ENCODE data around the gene GYPC. TPM values are rescaled to one million over a fixed set of nuclear protein-coding genes. Genes with fewer than 3 reads are reported as not detected.
"Not testable (repeated sequence)": the region's sequence is repeated elsewhere in the genome, so short reads cannot be mapped to it uniquely, and the experiment has no call there.

Gene GYPC
- total RNA-seq, 1 experiment from 2014 or later = 156 TPM

GRCh38 chr2:126645211-126645618, 10.7 kb upstream of the GYPC start:
- Histone ChIP-seq H3K27me3 (ENCODE audit: low read length) (no peaks in the 10 kb centered on the region), H3K9me2 (replicated peaks; ENCODE audit: insufficient read depth, low read length) (no peaks in the 10 kb centered on the region), H3K9ac (ENCODE audit: low read length) (no peak overlapping the region), H3K4me2 (ENCODE audit: low read depth, low read length, poor library complexity, severe bottlenecking) (no peak overlapping the region), H3K79me2 (ENCODE audit: low read length) (no peaks in the 10 kb centered on the region), H3K4me3 (ENCODE audit: low read length) (no peak overlapping the region), H3K36me3 (ENCODE audit: insufficient read depth, low read length) (no peaks in the 10 kb centered on the region), H2AFZ (ENCODE audit: low read length) (peak overlapping the region; percentile 18; the same call in 1 of the 2 replicates), H4K20me1 (ENCODE audit: insufficient read depth, low read depth, low read length) (no peaks in the 10 kb centered on the region), H3K27ac (ENCODE audit: low read length) (no peak overlapping the region), H3K9me3 (ENCODE audit: low read length) (no peaks in the 10 kb centered on the region), H3K4me1 (ENCODE audit: low read length) (peaks cover 7% of the 10 kb centered on the region)
- DNase-seq = no peak

DNA sequence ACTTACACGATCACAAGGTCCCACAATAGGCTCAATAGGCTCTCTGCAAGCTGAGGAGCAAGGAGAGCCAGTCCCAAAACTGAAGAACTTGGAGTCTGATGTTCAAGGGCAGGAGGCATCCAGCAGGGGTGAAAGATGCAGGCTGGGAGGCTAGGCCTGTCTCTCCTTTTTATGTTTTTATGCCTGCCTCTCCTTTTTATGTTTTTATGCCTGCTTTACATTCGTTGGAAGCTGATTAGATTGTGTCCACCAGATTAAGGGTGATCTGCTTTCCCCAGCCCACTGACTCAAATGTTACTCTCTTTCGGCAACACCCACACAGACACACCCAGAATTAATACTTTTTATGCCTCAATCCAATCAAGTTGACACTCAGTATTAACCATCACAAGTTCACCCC, 9.9 kb upstream of the GYPC start:
- H3K36me3 ChIP-seq (ENCODE audit: insufficient read depth, low read length) = no peaks in the 10 kb centered on the region
- no peak overlapping the region for H2AFZ ChIP-seq (ENCODE audit: low read length)
- no peaks in the 10 kb centered on the region for H3K27me3 ChIP-seq (ENCODE audit: low read length)
- H3K79me2 ChIP-seq (ENCODE audit: low read length) = no peaks in the 10 kb centered on the region
- H3K27ac ChIP-seq (ENCODE audit: low read length) = no peak overlapping the region
- H3K4me1 ChIP-seq (ENCODE audit: low read length) = peaks cover 7% of the 10 kb centered on the region
- no peak overlapping the region for H3K9ac ChIP-seq (ENCODE audit: low read length)
- no peaks in the 10 kb centered on the region for H4K20me1 ChIP-seq (ENCODE audit: insufficient read depth, low read depth, low read length)
- H3K9me2 ChIP-seq (replicated peaks; ENCODE audit: insufficient read depth, low read length) = no peaks in the 10 kb centered on the region
- H3K4me2 ChIP-seq (ENCODE audit: low read depth, low read length, poor library complexity, severe bottlenecking) = no peak overlapping the region
- H3K9me3 ChIP-seq (ENCODE audit: low read length) = no peaks in the 10 kb centered on the region
- no peak for DNase-seq
- H3K4me3 ChIP-seq (ENCODE audit: low read length) = no peak overlapping the region

- H2AFZ ChIP-seq (ENCODE audit: low read length); H3K4me2 ChIP-seq (ENCODE audit: low read depth, low read length, poor library complexity, severe bottlenecking); H3K27me3 ChIP-seq (ENCODE audit: low read length); H3K4me1 ChIP-seq (ENCODE audit: low read length); H3K27ac ChIP-seq (ENCODE audit: low read length); H3K9ac ChIP-seq (ENCODE audit: low read length); H3K9me3 ChIP-seq (ENCODE audit: low read length); H3K36me3 ChIP-seq (ENCODE audit: insufficient read depth, low read length); H3K79me2 ChIP-seq (ENCODE audit: low read length); H4K20me1 ChIP-seq (ENCODE audit: insufficient read depth, low read depth, low read length); DNase-seq; H3K4me3 ChIP-seq (ENCODE audit: low read length); H3K9me2 ChIP-seq (replicated peaks; ENCODE audit: insufficient read depth, low read length): not testable (repeated sequence)
These were observed 8.1 kb upstream of the GYPC start for GRCh38 chr2:126647714-126648344.

DNA sequence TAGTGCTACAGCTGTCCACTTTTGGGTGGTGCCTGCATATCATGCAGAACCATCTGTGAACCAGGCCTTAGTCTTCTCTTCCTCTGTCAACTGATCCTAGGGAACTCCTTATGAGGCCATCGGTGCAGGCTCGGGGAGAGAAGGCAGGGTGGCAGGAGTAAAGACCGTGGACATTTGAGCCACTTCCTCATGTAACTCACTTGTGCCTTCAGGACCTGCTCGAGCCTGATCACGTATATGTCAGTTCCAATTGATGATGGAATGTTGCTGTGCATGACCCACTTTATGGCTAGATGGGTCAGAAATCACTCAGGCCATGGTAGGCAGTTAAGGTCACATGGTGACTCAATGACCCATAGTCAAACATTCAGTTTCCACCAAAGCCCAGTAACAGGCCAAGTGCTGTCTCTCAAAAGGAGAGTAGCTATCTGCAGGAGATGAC, 7.6 kb upstream of the GYPC start:
- not testable (repeated sequence) for H3K9me3 ChIP-seq (ENCODE audit: low read length); H3K4me3 ChIP-seq (ENCODE audit: low read length); H3K9me2 ChIP-seq (replicated peaks; ENCODE audit: insufficient read depth, low read length); H3K36me3 ChIP-seq (ENCODE audit: insufficient read depth, low read length); H4K20me1 ChIP-seq (ENCODE audit: insufficient read depth, low read depth, low read length); H3K4me2 ChIP-seq (ENCODE audit: low read depth, low read length, poor library complexity, severe bottlenecking); H3K79me2 ChIP-seq (ENCODE audit: low read length); H2AFZ ChIP-seq (ENCODE audit: low read length); DNase-seq; H3K4me1 ChIP-seq (ENCODE audit: low read length); H3K27me3 ChIP-seq (ENCODE audit: low read length); H3K27ac ChIP-seq (ENCODE audit: low read length); H3K9ac ChIP-seq (ENCODE audit: low read length)

- Histone ChIP-seq H3K9me3 (ENCODE audit: low read length) (no peaks in the 10 kb centered on the region), H4K20me1 (ENCODE audit: insufficient read depth, low read depth, low read length) (no peaks in the 10 kb centered on the region), H3K9ac (ENCODE audit: low read length) (no peak overlapping the region), H3K4me3 (ENCODE audit: low read length) (no peak overlapping the region), H2AFZ (ENCODE audit: low read length) (no peak overlapping the region), H3K27ac (ENCODE audit: low read length) (no peak overlapping the region), H3K9me2 (replicated peaks; ENCODE audit: insufficient read depth, low read length) (no peaks in the 10 kb centered on the region), H3K4me2 (ENCODE audit: low read depth, low read length, poor library complexity, severe bottlenecking) (no peak overlapping the region), H3K4me1 (ENCODE audit: low read length) (peaks cover 7% of the 10 kb centered on the region), H3K36me3 (ENCODE audit: insufficient read depth, low read length) (no peaks in the 10 kb centered on the region), H3K27me3 (ENCODE audit: low read length) (no peaks in the 10 kb centered on the region), H3K79me2 (ENCODE audit: low read length) (no peaks in the 10 kb centered on the region)
- no peak for DNase-seq
These were observed 6.9 kb upstream of the GYPC start for GRCh38 chr2:126649101-126649500.

GRCh38 chr2:126650994-126651393, 5.0 kb upstream of the GYPC start:
- DNase-seq = no peak
- no peaks in the 10 kb centered on the region for H3K9me3 ChIP-seq (ENCODE audit: low read length)
- no peaks in the 10 kb centered on the region for H4K20me1 ChIP-seq (ENCODE audit: insufficient read depth, low read depth, low read length)
- no peaks in the 10 kb centered on the region for H3K9me2 ChIP-seq (replicated peaks; ENCODE audit: insufficient read depth, low read length)
- H3K27me3 ChIP-seq (ENCODE audit: low read length) = no peaks in the 10 kb centered on the region
- peaks cover 8% of the 10 kb centered on the region for H3K4me1 ChIP-seq (ENCODE audit: low read length)
- H3K9ac ChIP-seq (ENCODE audit: low read length) = no peak overlapping the region
- H3K79me2 ChIP-seq (ENCODE audit: low read length) = no peaks in the 10 kb centered on the region
- H3K4me3 ChIP-seq (ENCODE audit: low read length) = no peak overlapping the region
- H3K4me2 ChIP-seq (ENCODE audit: low read depth, low read length, poor library complexity, severe bottlenecking) = no peak overlapping the region
- H3K27ac ChIP-seq (ENCODE audit: low read length) = no peak overlapping the region
- H2AFZ ChIP-seq (ENCODE audit: low read length) = no peak overlapping the region
- H3K36me3 ChIP-seq (ENCODE audit: insufficient read depth, low read length) = no peaks in the 10 kb centered on the region

GRCh38 chr2:126652323-126652891, 3.6 kb upstream of the GYPC start:
- Histone ChIP-seq H3K9me2 (replicated peaks; ENCODE audit: insufficient read depth, low read length) (no peaks in the 10 kb centered on the region), H3K9me3 (ENCODE audit: low read length) (no peaks in the 10 kb centered on the region), H3K27me3 (ENCODE audit: low read length) (no peaks in the 10 kb centered on the region), H2AFZ (ENCODE audit: low read length) (no peak overlapping the region), H3K4me2 (ENCODE audit: low read depth, low read length, poor library complexity, severe bottlenecking) (no peak overlapping the region), H4K20me1 (ENCODE audit: insufficient read depth, low read depth, low read length) (no peaks in the 10 kb centered on the region), H3K9ac (ENCODE audit: low read length) (no peak overlapping the region), H3K4me1 (ENCODE audit: low read length) (peaks cover 16% of the 10 kb centered on the region), H3K27ac (ENCODE audit: low read length) (no peak overlapping the region), H3K4me3 (ENCODE audit: low read length) (no peak overlapping the region), H3K36me3 (ENCODE audit: insufficient read depth, low read length) (no peaks in the 10 kb centered on the region), H3K79me2 (ENCODE audit: low read length) (peaks cover 10% of the 10 kb centered on the region)
- no peak for DNase-seq

GRCh38 chr2:126653109-126653508, 2.8 kb upstream of the GYPC start:
- Histone ChIP-seq H4K20me1 (ENCODE audit: insufficient read depth, low read depth, low read length) (no peaks in the 10 kb centered on the region), H3K79me2 (ENCODE audit: low read length) (peaks cover 15% of the 10 kb centered on the region), H3K27ac (ENCODE audit: low read length) (no peak overlapping the region), H2AFZ (ENCODE audit: low read length) (no peak overlapping the region), H3K4me2 (ENCODE audit: low read depth, low read length, poor library complexity, severe bottlenecking) (no peak overlapping the region), H3K9me3 (ENCODE audit: low read length) (no peaks in the 10 kb centered on the region), H3K27me3 (ENCODE audit: low read length) (no peaks in the 10 kb centered on the region), H3K4me1 (ENCODE audit: low read length) (peaks cover 23% of the 10 kb centered on the region), H3K36me3 (ENCODE audit: insufficient read depth, low read length) (no peaks in the 10 kb centered on the region), H3K9ac (ENCODE audit: low read length) (no peak overlapping the region), H3K4me3 (ENCODE audit: low read length) (no peak overlapping the region), H3K9me2 (replicated peaks; ENCODE audit: insufficient read depth, low read length) (no peaks in the 10 kb centered on the region)
- no peak for DNase-seq
